Inflammatory macrophage (primary cell): Measurements from ENCODE around the gene SIGLEC12.
"Not testable (repeated sequence)": the region's sequence is repeated elsewhere in the genome, so short reads cannot be mapped to it uniquely, and the experiment has no call there.

Experiments used
- DNase-seq, 2 donors: peaks; one replicate each; pipeline ENCODE4 v3.0.0-alpha.2; 2020 to 2022

The SIGLEC12 gene

DNA sequence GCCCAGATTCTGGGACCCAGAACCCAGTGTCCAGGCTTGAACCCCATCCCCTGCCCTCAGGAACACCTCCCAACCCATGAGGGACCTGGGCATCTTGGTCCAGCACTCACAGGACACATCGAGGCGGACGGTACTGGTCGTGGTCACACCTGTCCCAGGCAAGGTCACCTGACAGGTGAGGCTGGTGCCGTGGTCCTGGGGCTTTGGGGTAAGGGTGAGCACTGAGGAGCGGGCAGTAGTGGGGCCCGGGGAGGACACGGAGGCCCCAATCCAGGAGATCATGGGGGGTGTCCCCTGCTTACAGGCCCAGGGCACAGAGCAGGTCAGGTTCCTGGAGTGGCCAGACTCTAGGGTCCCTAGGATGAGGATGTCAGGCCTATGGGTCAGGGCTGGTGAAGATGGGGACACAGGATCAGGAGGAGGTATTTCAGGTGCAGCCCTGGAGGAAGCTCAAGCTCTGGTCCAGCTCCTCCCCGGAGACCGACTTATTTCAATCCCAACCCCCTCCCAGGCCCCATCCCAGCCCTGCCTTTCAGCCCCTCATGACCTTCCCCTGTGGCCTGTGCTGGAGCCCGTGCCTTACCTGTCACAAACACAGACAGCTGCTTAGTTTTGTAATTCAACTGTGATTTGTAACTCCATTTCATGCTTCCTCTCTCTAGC is 44.1 kb downstream of the SIGLEC12 start:
- no peak for DNase-seq

DNA sequence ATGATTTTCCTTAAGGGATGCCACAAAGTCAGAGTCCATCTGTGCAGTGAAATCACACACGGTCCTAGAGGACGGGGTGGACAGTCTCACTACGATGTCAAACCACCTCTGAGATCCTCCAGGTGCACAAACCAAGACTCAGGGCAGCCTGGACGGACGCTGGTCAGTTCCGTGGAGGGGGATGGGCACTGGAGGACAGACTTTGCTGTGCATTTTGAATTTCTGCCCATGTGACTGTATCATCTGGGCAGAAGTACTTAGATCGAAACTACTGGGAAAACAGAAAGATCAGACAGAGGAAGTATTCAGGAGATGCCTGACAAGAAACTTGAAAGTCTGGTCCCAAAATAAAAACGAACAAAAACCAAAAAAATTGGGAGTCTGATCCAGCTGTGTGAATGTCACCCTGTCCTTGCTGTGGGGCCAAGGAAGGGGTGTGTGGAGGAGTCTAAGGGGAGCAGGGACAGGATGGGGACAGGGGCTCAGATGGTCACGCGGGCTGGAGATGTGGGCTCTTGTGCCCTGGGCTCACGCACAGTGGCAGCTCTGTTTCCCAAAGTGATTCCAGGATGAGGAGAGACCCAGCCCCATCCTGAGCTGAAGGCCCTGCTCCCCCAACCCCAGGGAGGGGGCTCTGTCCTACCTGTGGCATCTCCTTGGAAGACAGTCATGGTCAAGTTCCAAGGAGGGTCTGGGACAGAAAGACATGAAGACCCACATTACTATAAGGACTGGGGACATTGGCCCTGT is 44.9 kb downstream of the SIGLEC12 start:
- DNase-seq: no peak

DNA sequence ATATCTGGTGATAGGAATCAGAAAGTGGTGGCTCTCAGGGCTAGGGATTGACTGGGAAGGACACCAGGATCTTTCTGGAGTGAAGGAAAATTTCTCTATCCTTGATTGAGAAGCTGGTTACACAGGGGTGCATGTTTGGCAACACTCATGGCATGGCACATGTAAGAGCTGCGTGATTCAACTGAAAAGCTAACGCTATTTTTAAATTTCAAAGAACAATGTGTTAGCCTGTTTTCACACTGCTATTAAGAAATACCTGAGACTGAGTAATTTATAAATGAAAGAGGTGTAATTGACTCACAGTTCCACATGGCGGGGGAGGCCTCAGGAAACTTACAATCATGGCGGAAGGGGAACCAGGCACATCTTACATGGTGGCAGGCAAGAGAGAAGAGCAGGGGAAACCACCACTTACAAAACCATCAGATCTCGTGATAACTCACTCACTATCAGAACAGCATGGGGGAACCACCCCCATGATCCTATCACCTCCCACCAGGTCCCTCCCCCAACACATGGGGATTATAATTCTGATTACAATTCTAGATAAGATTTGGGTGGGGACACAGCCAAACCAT is 50.8 kb downstream of the SIGLEC12 start:
- no peak for DNase-seq

DNA sequence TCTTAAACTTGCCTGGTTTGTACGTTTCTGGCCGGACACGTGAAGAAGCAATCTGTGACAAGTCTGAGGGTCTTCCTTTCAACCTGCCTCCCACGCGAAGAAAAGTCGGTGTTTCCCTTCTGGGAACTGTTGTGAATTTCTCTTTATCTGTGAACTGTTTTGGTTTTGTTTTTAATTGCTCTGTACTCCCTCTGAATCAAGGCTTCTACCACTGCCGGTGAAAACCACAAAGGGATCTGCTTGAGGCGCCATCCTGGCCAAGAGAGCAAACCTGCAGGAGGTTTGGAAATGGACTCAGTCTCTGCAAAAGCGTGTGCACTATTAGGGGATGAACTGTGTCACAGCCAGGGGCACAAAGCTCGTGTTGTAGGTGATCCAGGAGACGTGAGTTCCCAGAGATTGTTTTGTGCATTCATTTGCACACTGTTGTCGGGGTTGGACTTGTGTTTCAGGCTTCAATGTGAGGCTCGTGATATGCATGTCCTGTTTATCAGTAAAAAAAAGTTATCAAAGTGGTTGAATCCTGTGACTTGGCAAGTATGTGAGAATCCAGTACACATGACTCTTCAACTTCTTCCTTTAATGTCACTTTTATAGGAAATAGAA is 53.1 kb downstream of the SIGLEC12 start:
- DNase-seq: no peak

DNA sequence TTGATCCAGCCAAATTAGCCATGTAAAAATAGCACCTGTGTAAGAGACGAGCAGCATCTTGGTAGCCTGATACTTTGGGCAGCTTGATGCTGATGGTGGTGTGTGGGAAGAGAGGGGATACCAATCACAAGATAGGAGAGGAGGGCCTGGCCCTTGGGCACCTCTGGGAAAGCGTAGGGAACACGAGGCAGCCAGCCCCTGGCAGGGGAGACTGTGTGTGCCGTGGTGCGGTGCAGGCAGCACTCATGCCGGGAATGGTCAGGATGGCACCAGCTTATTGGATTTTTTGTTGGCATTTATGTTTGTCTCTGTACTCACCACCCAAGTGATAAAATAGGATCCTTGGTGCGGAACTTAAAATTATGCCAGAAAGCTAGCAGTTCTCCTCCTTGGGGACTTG is 53.6 kb downstream of the SIGLEC12 start:
- DNase-seq: no peak

DNA sequence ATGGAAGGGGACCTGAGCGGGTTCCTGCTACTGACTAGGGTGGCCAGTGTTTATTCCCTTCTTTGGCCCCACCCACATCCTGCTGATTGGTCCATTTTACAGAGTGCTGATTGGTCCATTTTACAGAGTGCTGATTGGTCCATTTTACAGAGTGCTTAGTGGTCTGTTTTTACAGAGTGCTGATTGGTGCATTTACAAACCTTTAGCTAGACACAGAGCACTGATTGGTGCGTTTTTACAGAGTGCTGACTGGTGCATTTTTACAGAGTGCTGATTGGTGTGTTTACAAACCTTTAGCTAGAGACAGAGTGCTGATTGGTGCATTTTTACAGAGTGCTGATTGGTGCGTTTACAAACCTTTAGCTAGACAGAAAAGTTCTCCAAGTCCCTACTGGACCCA is 54.1 kb downstream of the SIGLEC12 start:
- DNase-seq: not testable (repeated sequence)

DNA sequence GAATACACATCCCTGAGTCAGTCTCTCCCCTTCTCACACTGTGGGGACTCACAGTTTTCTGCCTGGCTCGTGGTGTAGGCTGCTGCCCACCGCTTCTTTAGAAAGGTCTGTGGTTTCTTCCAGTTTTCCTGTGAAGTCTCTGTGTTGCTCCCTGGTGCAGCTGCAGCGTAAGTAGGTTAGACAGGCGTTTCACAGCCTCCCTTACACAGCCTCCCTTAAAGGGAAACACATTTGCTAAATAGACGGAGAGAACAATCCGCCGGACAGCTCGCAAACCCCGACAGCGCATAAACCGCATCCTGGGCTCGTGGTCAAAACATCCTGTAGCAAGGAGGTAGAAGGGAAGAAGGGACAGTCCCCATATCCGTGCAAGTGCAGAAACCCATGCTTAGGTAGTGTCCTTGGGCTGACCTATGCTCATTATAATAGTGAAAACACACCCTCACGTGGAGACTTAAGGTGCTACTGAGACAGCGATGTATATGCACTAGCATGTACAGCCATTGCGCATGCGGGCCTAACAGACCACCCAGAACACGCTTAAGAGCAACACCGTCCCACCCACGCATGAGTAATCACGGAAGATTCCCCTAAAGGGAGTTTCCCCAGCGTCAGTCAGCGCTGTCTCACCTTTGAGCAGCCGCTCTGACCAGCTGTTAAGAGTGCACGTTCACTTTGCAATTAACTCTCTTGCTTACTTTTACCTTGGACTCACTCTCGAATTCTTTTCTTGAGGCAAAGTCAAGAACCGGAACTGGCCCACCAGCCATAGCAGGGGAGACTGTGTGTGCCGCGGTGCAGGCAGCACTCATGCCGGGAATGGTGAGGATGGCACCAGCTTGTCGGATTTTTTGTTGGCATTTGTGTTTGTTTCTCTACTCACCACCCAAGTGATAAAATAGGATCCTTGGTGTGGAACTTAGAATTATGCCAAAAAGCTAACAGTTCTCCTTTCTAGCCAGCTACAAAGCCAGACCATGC is 59.9 kb downstream of the SIGLEC12 start:
- peak; percentile 23 to 57 for DNase-seq
